Endothelial cell of umbilical vein (primary cell): Measurements from ENCODE around the gene AASDH. TPM values are rescaled to one million over a fixed set of nuclear protein-coding genes. Genes with fewer than 3 reads are reported as not detected.

Experiments used
- BruUV-seq: library from RNA; stranded (reverse); fragments of 400-500 nt; replicated peaks from 2 replicates; lab custom pipeline; 2021; lab: Mats Ljungman, UMichigan
- CTCF ChIA-PET: fragments of 300-600, 350-600 bp; sonication (Branson Sonifier 250); formaldehyde crosslinking; loops from one replicate; lab custom pipeline; 2021; ENCODE audit warnings: antibody characterized with exemption, inconsistent platforms; lab: Charles Lee
- POLR2A ChIA-PET: fragments of 300-600, 350-600 bp; sonication (Branson Sonifier 250); formaldehyde crosslinking; loops from one replicate; lab custom pipeline; 2021; ENCODE audit warnings: antibody characterized with exemption, inconsistent platforms; lab: Charles Lee
- DNase-seq: peaks from one replicate; pipeline ENCODE4 v3.0.0-alpha.2; 2011; ENCODE audit warnings: low read depth, low spot score
- FAIRE-seq: peaks from 2 replicates; lab custom pipeline; 2011; peaks lifted over from hg19 to GRCh38; lab: Jason Lieb, UNC
- H2AFZ ChIP-seq: 2 replicates; pipeline ENCODE4 v1.6.0; 2012; ENCODE audit warnings: low read depth, low read length, control low read depth, inconsistent platforms
- H3K27ac ChIP-seq: 2 replicates; pipeline ENCODE4 v1.5.1; 2011; ENCODE audit warnings: low read depth, mild to moderate bottlenecking, control low read depth, low read length, moderate library complexity; ENCODE audit not compliant: insufficient read depth
- H3K27me3 ChIP-seq, 2 experiments: 2 replicates each; pipeline versions ENCODE4 v1.6.0 to v1.6.1; 2011; ENCODE audit warnings: low read length in 2 of 2, mixed read lengths in 1 of 2; ENCODE audit not compliant: control insufficient read depth in 2 of 2, insufficient read depth in 2 of 2
- H3K36me3 ChIP-seq, 2 experiments: 2 replicates in 1 of 2; 3 replicates in 1 of 2; pipeline ENCODE4 v1.5.1; 2011; ENCODE audit warnings: low read length in 2 of 2, mild to moderate bottlenecking in 1 of 2, moderate library complexity in 1 of 2; ENCODE audit not compliant: control insufficient read depth in 2 of 2, insufficient read depth in 2 of 2; ENCODE audit errors: extremely low read depth in 1 of 2
- H3K4me1 ChIP-seq: 3 replicates; pipeline ENCODE4 v1.5.1; 2011; ENCODE audit warnings: mild to moderate bottlenecking, low read length; ENCODE audit not compliant: control insufficient read depth, insufficient read depth; ENCODE audit errors: extremely low read depth
- H3K4me2 ChIP-seq: 2 replicates; pipeline ENCODE4 v1.6.1; 2011; ENCODE audit warnings: low read length, control low read depth, mixed read lengths; ENCODE audit not compliant: insufficient read depth
- H3K4me3 ChIP-seq, 3 experiments: fragments of 200-600 bp in 1 of 3; sonication (generic), shearing (Covaris generic) in 1 of 3; replicated peaks in 1 of 3; 2 replicates each; pipeline ENCODE4 v1.5.1; 2011 to 2016; ENCODE audit warnings: control low read depth in 3 of 3, low read length in 3 of 3, mild to moderate bottlenecking in 2 of 3, inconsistent platforms in 1 of 3, low read depth in 1 of 3, moderate library complexity in 1 of 3; ENCODE audit not compliant: insufficient read depth in 1 of 3
- H3K79me2 ChIP-seq: 2 replicates; pipeline ENCODE4 v1.6.0; 2012; ENCODE audit warnings: low read length, inconsistent platforms; ENCODE audit not compliant: control insufficient read depth, insufficient read depth
- H3K9ac ChIP-seq: replicated peaks from 2 replicates; pipeline ENCODE3; 2011; ENCODE audit warnings: low read length, control low read depth; ENCODE audit not compliant: insufficient read depth; ENCODE audit errors: extremely low read depth
- H3K9me1 ChIP-seq: replicated peaks from 3 replicates; pipeline ENCODE4 v1.6.0; 2011; ENCODE audit warnings: mild to moderate bottlenecking, low read length; ENCODE audit not compliant: control insufficient read depth, insufficient read depth; ENCODE audit errors: extremely low read depth
- H3K9me3 ChIP-seq: replicated peaks from 2 replicates; pipeline ENCODE4 v1.5.1; 2012; ENCODE audit warnings: low read length, inconsistent platforms; ENCODE audit not compliant: control insufficient read depth, insufficient read depth
- H4K20me1 ChIP-seq: replicated peaks from 2 replicates; pipeline ENCODE3; 2011; ENCODE audit warnings: mild to moderate bottlenecking, low read length; ENCODE audit not compliant: control insufficient read depth, insufficient read depth; ENCODE audit errors: extremely low read depth
- EZH2 ChIP-seq: IDR thresholded peaks from 2 replicates; pipeline ENCODE4 v1.6.1; 2012; ENCODE audit warnings: borderline replicate concordance, low read depth, mild to moderate bottlenecking, moderate library complexity, low read length, inconsistent platforms; ENCODE audit not compliant: severe bottlenecking
- FOS ChIP-seq: IDR thresholded peaks from 2 replicates; pipeline ENCODE4 v1.6.1; 2011; ENCODE audit warnings: mild to moderate bottlenecking, low read length, moderate library complexity, borderline replicate concordance; ENCODE audit not compliant: insufficient read depth
- GATA2 ChIP-seq: IDR thresholded peaks from 2 replicates; pipeline ENCODE4 v1.7.0; 2011; ENCODE audit warnings: low read depth, mild to moderate bottlenecking, moderate library complexity, mixed read lengths, low read length; ENCODE audit not compliant: insufficient read length, insufficient read depth
- JUN ChIP-seq: IDR thresholded peaks from 2 replicates; pipeline ENCODE4 v1.6.1; 2011; ENCODE audit warnings: borderline replicate concordance, low read depth; ENCODE audit not compliant: insufficient read length, insufficient read depth
- MAX ChIP-seq: IDR thresholded peaks from 2 replicates; pipeline ENCODE4 v1.6.1; 2011; ENCODE audit not compliant: insufficient read depth, insufficient read length
- MYC ChIP-seq: IDR thresholded peaks from one replicate; pipeline ENCODE4 v1.6.1; 2011; ENCODE audit warnings: mild to moderate bottlenecking, low read depth, low read length
- POLR2A ChIP-seq: IDR thresholded peaks from 2 replicates; pipeline ENCODE4 v1.6.1; 2012; ENCODE audit warnings: low read depth, mild to moderate bottlenecking, control low read depth, low read length
- POLR2AphosphoS5 ChIP-seq: IDR thresholded peaks from 2 replicates; pipeline ENCODE4 v1.6.1; 2012; ENCODE audit warnings: low read depth, mild to moderate bottlenecking, control low read depth, low read length, moderate library complexity; ENCODE audit not compliant: insufficient read depth
- dilution Hi-C: fragments of 300-500 bp; cut with MboI; formaldehyde crosslinking; loops from one replicate; pipeline ENCODE4 v1.15.0; 2019; ENCODE audit warnings: low sequenced_read_pairs; ENCODE audit not compliant: extremely low pct_ligation_motif_present
- intact Hi-C: fragments of 100-400 bp; cut with micrococcal nuclease; formaldehyde crosslinking; loops from one replicate; pipeline ENCODE4 v1.10.0; 2022
- polyA plus RNA-seq, 4 experiments: library from polyadenylated mRNA; depleted of rRNA in 3 of 4; stranded (reverse) in 3 of 4; unstranded in 1 of 4; fragments of >200 nt; gene quantifications; 2 replicates each; pipeline versions ENCODE4 v1.2.1 to v1.2.3, GENCODE V29; 2011 to 2012; ENCODE audit warnings: missing spikeins in 1 of 4
- total RNA-seq: library from RNA; stranded (reverse); gene quantifications from 2 replicates; pipeline ENCODE4 v1.2.3, GENCODE V29; 2021
- TF ChIP-seq, protein P1 (sequence below), 2 donors: IDR thresholded peaks; 1 replicate in 1 of 2; 2 replicates in 1 of 2; pipeline ENCODE4 v1.5.1; 2011; ENCODE audit warnings: low read length in 2 of 2, mild to moderate bottlenecking in 2 of 2, moderate library complexity in 2 of 2, control low read depth in 1 of 2, inconsistent platforms in 1 of 2, low read depth in 1 of 2; ENCODE audit not compliant: insufficient read depth in 1 of 2; ENCODE audit errors: extremely low read depth in 1 of 2

AASDH gene
- total and polyA plus RNA-seq, 2 donors (not counting 3 experiments of a cell fraction or from before 2014, with no cell fraction given), result 4.2 to 9.5 TPM

DNA sequence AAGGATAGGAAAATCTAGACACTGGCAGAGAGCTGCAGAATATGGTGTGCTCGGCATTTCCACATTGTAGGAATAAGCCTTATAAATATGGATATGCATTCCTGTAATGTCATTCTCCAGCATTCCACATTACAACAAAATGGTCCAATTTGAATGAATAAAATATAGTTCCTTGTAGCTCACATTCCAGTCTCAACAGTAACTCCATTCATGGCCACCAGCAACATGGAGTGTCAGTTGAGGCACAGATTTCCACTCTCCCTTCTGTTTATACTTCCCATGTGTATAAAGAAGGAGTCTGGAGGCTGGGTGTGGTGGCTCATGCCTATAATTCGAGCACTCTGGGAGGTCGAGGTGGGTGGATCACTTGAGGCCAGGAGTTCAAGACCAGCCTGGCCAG is 84.5 kb downstream of the AASDH start:
- Histone ChIP-seq H3K36me3 (no peaks in the 10 kb centered on the region), H3K9me3 (no peaks in the 10 kb centered on the region), H3K9me1 (no peaks in the 10 kb centered on the region), H3K4me2 (no peak overlapping the region), H3K4me1 (no peaks in the 10 kb centered on the region), H2AFZ (no peak overlapping the region), H3K27ac (no peak overlapping the region), H3K27me3 (no peaks in the 10 kb centered on the region), H3K79me2 (no peaks in the 10 kb centered on the region), H4K20me1 (no peaks in the 10 kb centered on the region), H3K9ac (no peak overlapping the region), H3K4me3 (no peak overlapping the region)
- DNase-seq (no peak), FAIRE-seq (no peak)
- intact Hi-C loops (loop anchor here (10.0 kb wide), 1 partner anchor 242 kb away; no protein-coding TSS in a partner anchor), dilution Hi-C loops (no loop called here)
- BruUV-seq, result no TSS peak
- CTCF ChIA-PET, result interaction anchor here (1.0 to 4.8 kb wide), 2 partner anchors 84 to 355 kb away, joined by 3 to 57 read pairs; partner anchors contain the start of genes AASDH and CEP135
- TF ChIP-seq MAX (no peak), JUN (no peak), MYC (no peak), POLR2AphosphoS5 (no peak), EZH2 (no peak), POLR2A (no peak), GATA2 (no peak), FOS (no peak)
- TF ChIP-seq, protein P1, sequence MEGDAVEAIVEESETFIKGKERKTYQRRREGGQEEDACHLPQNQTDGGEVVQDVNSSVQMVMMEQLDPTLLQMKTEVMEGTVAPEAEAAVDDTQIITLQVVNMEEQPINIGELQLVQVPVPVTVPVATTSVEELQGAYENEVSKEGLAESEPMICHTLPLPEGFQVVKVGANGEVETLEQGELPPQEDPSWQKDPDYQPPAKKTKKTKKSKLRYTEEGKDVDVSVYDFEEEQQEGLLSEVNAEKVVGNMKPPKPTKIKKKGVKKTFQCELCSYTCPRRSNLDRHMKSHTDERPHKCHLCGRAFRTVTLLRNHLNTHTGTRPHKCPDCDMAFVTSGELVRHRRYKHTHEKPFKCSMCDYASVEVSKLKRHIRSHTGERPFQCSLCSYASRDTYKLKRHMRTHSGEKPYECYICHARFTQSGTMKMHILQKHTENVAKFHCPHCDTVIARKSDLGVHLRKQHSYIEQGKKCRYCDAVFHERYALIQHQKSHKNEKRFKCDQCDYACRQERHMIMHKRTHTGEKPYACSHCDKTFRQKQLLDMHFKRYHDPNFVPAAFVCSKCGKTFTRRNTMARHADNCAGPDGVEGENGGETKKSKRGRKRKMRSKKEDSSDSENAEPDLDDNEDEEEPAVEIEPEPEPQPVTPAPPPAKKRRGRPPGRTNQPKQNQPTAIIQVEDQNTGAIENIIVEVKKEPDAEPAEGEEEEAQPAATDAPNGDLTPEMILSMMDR (IDR thresholded peaks at IDR 0.05; ENCODE audit: extremely low read depth in 1 of 2, insufficient read depth in 1 of 2, low read depth in 1 of 2, low read length in 2 of 2), result no peak
- POLR2A ChIA-PET, result no interaction called here
